Smooth muscle cell (in vitro differentiated cells): ENCODE data around the gene ALG12. TPM values are rescaled to one million over a fixed set of nuclear protein-coding genes. Genes with fewer than 3 reads are reported as not detected.

ENCODE experiments used
- DNase-seq: peaks from one replicate; lab custom pipeline; 2025; ENCODE audit not compliant: unreplicated experiment; lab: John Stamatoyannopoulos, UW
- H2AFZ ChIP-seq: fragments of 200-600 bp; sonication (generic); 2 replicates; pipeline ENCODE4 v1.6.0; 2016; ENCODE audit warnings: antibody characterized with exemption, low read depth, mild to moderate bottlenecking
- H3F3A ChIP-seq: fragments of 200-600 bp; sonication (generic); 2 replicates; pipeline ENCODE4 v1.6.0; 2017; ENCODE audit warnings: antibody characterized with exemption, low read depth
- H3K27ac ChIP-seq: fragments of 200-600 bp; sonication (generic); 2 replicates; pipeline ENCODE4 v1.5.1; 2016; ENCODE audit warnings: low read depth, mild to moderate bottlenecking
- H3K27me3 ChIP-seq: fragments of 200-600 bp; sonication (generic); 2 replicates; pipeline ENCODE4 v1.6.1; 2016; ENCODE audit warnings: low read depth, mild to moderate bottlenecking
- H3K36me3 ChIP-seq: fragments of 200-600 bp; sonication (generic); 2 replicates; pipeline ENCODE4 v1.5.1; 2016; ENCODE audit warnings: low read depth
- H3K4me1 ChIP-seq: fragments of 200-600 bp; sonication (generic); 2 replicates; pipeline ENCODE4 v1.5.1; 2016; ENCODE audit warnings: low read depth
- H3K4me2 ChIP-seq: fragments of 200-600 bp; sonication (generic); 2 replicates; pipeline ENCODE4 v1.6.0; 2016; ENCODE audit warnings: mild to moderate bottlenecking
- H3K4me3 ChIP-seq: fragments of 200-600 bp; sonication (generic); 2 replicates; pipeline ENCODE4 v1.5.1; 2016; ENCODE audit warnings: mild to moderate bottlenecking
- H3K79me2 ChIP-seq: fragments of 200-600 bp; sonication (generic); 2 replicates; pipeline ENCODE4 v1.6.0; 2016; ENCODE audit warnings: low read depth, mild to moderate bottlenecking
- H3K9ac ChIP-seq: fragments of 200-600 bp; sonication (generic); 2 replicates; pipeline ENCODE4 v1.6.0; 2016; ENCODE audit warnings: low read depth
- H3K9me3 ChIP-seq: fragments of 200-600 bp; sonication (generic); replicated peaks from 2 replicates; pipeline ENCODE4 v1.5.1; 2016; ENCODE audit warnings: low read depth
- H4K20me1 ChIP-seq: fragments of 200-600 bp; sonication (generic); 2 replicates; pipeline ENCODE4 v1.6.0; 2016; ENCODE audit warnings: low read depth
- WGBS: methylation state at CpG from one replicate; pipeline ENCODE4 v1.1.7; 2016; ENCODE audit warnings: low lambda C conversion rate; 5-methylcytosine and 5-hydroxymethylcytosine counted together
- polyA plus RNA-seq: library from polyadenylated mRNA; unstranded; fragments of >200 nt; fragmentation: Nextera tagmentation; extraction: Ambion mirVana; gene quantifications from 2 replicates; pipeline ENCODE4 v1.2.1, GENCODE V29; 2016
- total RNA-seq: library from RNA; depleted of rRNA; stranded (reverse); fragments of >200 nt; gene quantifications from 2 replicates; pipeline ENCODE4 v1.2.3, GENCODE V29; 2014
- TF ChIP-seq, protein P1 (sequence below): fragments of 200-600 bp; sonication (generic); IDR thresholded peaks from 2 replicates; pipeline ENCODE4 v1.5.1; 2017; ENCODE audit warnings: borderline replicate concordance, mild to moderate bottlenecking, antibody characterized with exemption; ENCODE audit not compliant: insufficient read depth, poor library complexity, severe bottlenecking

Gene ALG12
- total and polyA plus RNA-seq, 2 experiments from 2014 or later, result 13.9 to 42.7 TPM

DNA sequence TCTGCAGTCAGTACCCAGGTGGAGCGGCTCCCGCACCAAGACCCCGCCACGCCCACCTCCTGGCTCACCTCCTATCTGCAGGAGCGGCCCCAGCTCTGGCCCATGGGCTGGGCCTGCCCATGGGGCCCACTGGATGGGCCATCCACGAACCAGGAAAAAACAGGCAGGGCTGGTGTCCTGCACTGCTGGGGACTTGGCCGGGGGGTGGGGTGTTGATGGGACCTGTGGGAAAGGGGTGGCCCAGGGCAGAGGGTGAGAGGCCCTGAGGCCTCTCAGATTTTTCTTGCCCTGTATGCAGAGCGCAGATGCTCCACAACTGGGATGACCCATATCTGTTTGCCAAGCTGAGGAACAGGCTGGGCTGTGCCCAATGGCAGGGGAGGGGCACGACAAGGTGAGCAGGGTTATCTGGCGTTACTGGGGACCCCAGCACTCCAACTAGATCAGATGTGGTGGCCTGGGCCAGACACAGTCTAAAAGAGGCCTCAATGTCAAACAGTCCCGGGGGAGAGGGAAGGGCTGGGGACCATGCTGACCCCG, 39.7 kb upstream of the ALG12 start:
- H4K20me1 ChIP-seq, result peaks cover 16% of the 10 kb centered on the region
- H3K4me2 ChIP-seq, result no peak overlapping the region
- DNase-seq, result no peak
- no peak overlapping the region for H2AFZ ChIP-seq
- H3K4me3 ChIP-seq, result no peak overlapping the region
- H3K9ac ChIP-seq, result no peak overlapping the region
- no peaks in the 10 kb centered on the region for H3K27me3 ChIP-seq
- no peaks in the 10 kb centered on the region for H3F3A ChIP-seq
- H3K9me3 ChIP-seq, result no peaks in the 10 kb centered on the region
- peaks cover 5% of the 10 kb centered on the region for H3K4me1 ChIP-seq
- H3K27ac ChIP-seq, result no peak overlapping the region
- H3K36me3 ChIP-seq, result no peaks in the 10 kb centered on the region
- 86% methylated on average over 11 of the region's 12 CpGs for WGBS
- TF ChIP-seq, protein P1, sequence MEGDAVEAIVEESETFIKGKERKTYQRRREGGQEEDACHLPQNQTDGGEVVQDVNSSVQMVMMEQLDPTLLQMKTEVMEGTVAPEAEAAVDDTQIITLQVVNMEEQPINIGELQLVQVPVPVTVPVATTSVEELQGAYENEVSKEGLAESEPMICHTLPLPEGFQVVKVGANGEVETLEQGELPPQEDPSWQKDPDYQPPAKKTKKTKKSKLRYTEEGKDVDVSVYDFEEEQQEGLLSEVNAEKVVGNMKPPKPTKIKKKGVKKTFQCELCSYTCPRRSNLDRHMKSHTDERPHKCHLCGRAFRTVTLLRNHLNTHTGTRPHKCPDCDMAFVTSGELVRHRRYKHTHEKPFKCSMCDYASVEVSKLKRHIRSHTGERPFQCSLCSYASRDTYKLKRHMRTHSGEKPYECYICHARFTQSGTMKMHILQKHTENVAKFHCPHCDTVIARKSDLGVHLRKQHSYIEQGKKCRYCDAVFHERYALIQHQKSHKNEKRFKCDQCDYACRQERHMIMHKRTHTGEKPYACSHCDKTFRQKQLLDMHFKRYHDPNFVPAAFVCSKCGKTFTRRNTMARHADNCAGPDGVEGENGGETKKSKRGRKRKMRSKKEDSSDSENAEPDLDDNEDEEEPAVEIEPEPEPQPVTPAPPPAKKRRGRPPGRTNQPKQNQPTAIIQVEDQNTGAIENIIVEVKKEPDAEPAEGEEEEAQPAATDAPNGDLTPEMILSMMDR, result no peak
- H3K79me2 ChIP-seq, result peaks cover 18% of the 10 kb centered on the region

DNA sequence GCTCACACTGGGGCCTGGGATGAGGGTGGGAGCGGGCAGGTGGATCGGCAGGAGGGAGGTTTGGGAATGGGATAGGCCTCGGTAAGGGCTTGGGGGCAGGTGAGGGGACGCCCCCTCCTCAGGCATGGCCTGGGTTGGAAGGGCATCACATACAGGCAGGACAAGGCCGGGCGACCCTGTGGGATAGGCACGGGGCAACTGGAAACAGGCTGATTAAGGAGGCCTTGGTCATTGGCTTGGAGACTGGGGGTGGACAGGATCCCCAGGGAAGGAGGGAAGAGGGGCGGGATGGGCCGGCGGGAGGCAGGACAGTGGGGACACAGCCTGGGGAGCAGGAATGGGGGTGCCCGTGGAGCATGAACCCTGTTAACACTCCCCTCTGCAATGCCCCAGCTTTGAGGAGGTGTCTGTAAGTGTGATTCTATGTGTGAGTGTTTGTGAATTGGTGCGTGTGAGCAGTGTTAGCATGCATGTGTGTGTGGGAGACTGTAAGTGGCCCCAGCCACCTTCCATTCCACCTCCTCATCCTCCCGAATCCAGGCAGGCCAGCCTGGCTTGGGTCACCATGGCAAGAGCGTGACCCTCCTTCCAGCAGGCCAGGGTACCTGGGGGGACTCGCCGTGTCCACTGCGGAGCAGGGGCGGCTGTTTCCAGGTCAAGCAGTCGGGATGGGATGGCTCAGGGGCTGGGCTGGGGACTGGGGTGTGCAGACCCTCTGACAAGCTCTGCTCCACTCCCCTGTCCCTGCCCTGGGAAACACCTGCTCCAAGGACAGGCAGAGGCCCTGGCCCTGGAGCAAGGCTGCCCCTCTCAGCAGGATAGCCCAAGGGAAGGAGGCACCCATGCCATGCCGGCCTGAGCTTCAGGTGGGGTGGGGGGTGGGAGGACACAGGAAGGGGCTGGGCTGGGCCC, 38.9 kb upstream of the ALG12 start:
- H3K9ac ChIP-seq, result no peak overlapping the region
- H3K4me2 ChIP-seq, result no peak overlapping the region
- H3K27me3 ChIP-seq, result no peaks in the 10 kb centered on the region
- no peak overlapping the region for H3K4me3 ChIP-seq
- H3K79me2 ChIP-seq, result peaks cover 11% of the 10 kb centered on the region
- 89% methylated on average over 20 of the region's 20 CpGs for WGBS
- no peaks in the 10 kb centered on the region for H3K36me3 ChIP-seq
- H3K4me1 ChIP-seq, result peaks cover 1% of the 10 kb centered on the region
- DNase-seq, result no peak
- H4K20me1 ChIP-seq, result peaks cover 12% of the 10 kb centered on the region
- no peak overlapping the region for H2AFZ ChIP-seq
- no peaks in the 10 kb centered on the region for H3F3A ChIP-seq
- TF ChIP-seq, protein P1, result no peak
- H3K27ac ChIP-seq, result no peak overlapping the region
- H3K9me3 ChIP-seq, result no peaks in the 10 kb centered on the region

DNA sequence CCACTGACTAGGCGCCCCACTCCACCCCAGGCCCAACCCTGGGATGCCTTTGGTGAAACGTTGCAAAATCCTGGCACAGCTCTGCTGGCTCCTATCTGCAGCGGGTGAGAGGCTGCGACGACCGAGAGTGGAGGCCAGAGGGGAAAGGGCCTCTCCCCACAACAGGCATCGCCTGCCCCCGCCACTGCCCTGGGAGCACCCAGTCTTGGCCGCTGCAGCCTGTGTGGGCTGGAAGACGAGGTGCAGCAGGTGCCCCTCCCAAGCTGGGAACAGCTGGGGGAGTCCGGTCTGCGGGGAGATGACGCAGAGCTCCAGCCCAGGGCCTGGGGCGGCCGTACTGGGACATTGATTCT, 38.2 kb upstream of the ALG12 start:
- peaks cover 4% of the 10 kb centered on the region for H3K79me2 ChIP-seq
- peaks cover 5% of the 10 kb centered on the region for H4K20me1 ChIP-seq
- H3K4me2 ChIP-seq, result no peak overlapping the region
- no peak overlapping the region for H3K9ac ChIP-seq
- H3F3A ChIP-seq, result no peaks in the 10 kb centered on the region
- H2AFZ ChIP-seq, result no peak overlapping the region
- H3K27me3 ChIP-seq, result no peaks in the 10 kb centered on the region
- H3K9me3 ChIP-seq, result no peaks in the 10 kb centered on the region
- 94% methylated on average over 15 of the region's 15 CpGs for whole genome bisulfite sequencing
- no peaks in the 10 kb centered on the region for H3K36me3 ChIP-seq
- peaks cover 6% of the 10 kb centered on the region for H3K4me1 ChIP-seq
- no peak overlapping the region for H3K4me3 ChIP-seq
- TF ChIP-seq, protein P1, result no peak
- no peak for DNase-seq
- H3K27ac ChIP-seq, result no peak overlapping the region
